UCSD-AML1 (cell line): Measurements from ENCODE around the gene MTHFSD.
A peak's percentile ranks its signal among the peaks of the same experiment; 100 is the strongest.
"Not testable (repeated sequence)": the region's sequence is repeated elsewhere in the genome, so short reads cannot be mapped to it uniquely, and the experiment has no call there.

ENCODE experiments used
- DNase-seq: peaks from one replicate; lab custom pipeline; 2025; ENCODE audit not compliant: unreplicated experiment; lab: John Stamatoyannopoulos, UW

The MTHFSD gene, protein sequence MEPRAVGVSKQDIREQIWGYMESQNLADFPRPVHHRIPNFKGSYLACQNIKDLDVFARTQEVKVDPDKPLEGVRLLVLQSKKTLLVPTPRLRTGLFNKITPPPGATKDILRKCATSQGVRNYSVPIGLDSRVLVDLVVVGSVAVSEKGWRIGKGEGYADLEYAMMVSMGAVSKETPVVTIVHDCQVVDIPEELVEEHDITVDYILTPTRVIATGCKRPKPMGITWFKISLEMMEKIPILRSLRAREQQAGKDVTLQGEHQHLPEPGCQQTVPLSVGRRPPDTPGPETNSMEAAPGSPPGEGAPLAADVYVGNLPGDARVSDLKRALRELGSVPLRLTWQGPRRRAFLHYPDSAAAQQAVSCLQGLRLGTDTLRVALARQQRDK

DNA sequence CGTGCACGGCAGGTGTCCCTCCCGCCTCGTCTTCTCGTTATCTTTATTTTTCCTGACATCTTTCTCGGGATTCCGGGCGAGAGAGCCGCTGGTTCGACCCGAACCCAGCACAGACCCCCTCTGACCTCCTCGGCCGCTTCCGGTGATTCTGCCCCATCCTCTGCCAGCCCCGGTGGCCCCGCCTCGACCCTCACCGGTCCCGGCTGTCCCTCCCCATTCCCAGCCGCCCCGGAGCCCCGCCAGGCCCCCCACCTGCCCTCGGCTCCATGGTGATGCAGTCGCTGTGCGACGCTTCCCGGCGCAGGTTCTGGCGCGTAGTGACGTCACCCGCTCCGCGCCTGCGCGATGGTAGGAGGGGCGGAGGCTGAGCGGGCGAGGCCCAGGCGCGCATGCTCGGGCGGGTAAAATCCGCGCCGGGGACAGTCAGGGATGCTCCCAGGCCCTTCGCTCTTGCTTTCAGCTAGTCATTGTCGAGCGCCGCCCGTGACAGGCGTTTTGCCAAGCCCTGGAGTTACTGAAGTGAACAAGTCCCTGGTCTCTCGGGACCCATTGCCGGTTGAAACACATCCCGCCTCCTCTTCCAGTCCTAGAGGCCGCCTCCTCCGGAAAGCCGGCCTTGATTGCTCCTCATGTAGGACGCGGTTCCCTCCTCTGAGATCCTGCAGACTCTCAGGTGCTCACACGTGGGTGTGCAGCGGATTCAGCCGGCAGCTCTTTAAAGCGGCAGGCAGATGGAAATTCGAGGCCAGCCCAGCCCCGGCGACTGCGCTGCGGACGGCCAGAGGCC, at the start of gene MTHFSD:
TSS of gene MTHFSD (minus strand) at position 319 of the 787 bp plus-strand sequence. CDS start at position 268, 51 bp downstream.
- DNase-seq, result peak; percentile 94

DNA sequence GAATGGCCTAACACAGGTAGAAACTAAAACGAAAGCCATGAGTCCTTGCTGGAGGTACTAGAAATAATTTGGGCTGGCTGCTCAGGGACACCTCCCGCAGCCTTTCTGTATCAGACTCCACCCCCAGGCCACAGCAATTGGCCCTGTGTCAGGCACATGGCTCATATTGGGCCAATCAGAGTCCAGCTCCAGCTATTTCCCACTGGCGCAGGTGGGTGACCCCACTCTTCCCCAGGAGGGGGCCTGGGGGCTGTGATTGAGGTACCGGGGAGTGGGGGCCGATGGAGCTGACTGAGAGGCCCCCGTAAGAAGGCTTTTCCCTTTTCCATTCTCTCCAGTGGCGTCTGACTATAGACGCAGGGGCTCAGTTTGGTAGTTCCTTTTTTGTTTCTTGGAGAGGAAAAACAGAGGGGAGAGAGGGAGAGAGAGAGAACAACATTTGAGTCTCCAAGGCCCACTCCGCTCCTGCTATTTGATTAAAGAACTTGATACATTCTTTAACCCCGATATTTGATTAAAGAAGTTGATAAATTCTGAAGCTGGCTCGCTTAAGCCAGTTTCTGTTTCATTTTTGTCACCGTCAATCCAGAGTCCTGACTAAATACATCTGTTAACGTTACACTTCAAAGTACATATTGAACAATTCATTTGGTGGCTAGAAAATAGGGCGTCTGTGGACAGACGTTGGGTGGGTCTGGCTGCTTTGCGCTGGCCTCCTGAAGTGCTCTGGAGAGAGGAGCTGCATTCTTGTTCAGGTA, 49.6 kb upstream of the MTHFSD start:
- no peak for DNase-seq

DNA sequence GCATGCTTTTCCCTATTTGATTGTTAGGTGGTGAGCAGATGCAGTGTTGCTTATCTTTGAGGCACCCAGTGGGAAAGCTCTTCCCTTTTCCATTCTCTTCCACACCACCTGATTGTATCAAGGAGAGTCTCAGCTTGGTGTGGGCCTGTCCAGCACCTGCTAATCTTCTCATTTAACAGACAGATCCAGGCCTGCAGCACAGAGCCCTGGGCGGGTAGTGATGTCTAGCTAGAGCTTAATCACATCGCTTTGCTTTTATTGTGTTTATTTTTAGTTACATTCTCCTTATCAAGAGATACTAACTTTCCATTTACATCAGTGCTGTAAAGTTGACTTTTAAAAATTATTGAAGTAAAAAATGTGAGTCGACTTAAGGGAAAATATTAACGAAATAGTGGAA, 47.5 kb upstream of the MTHFSD start:
- no peak for DNase-seq

DNA sequence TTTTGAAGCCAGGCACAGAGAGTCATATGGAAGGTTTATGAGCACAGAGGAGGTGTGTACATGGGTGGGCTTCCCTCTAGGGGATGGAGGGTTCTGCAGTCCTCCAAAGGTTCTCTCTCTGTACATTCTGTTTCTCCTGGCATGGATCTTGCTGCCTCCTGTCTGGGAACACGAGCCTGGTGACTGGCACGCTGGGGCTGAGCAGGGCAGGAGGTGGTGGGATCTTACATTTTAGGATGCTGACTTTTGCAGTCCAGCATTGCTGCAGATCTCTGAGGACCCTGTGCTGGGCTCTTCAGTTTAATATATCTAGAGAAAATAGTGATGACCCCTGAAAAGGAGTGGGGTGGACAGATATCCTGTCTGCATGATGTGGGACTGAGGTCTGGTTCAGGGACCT, 46.3 kb upstream of the MTHFSD start:
- no peak for DNase-seq

DNA sequence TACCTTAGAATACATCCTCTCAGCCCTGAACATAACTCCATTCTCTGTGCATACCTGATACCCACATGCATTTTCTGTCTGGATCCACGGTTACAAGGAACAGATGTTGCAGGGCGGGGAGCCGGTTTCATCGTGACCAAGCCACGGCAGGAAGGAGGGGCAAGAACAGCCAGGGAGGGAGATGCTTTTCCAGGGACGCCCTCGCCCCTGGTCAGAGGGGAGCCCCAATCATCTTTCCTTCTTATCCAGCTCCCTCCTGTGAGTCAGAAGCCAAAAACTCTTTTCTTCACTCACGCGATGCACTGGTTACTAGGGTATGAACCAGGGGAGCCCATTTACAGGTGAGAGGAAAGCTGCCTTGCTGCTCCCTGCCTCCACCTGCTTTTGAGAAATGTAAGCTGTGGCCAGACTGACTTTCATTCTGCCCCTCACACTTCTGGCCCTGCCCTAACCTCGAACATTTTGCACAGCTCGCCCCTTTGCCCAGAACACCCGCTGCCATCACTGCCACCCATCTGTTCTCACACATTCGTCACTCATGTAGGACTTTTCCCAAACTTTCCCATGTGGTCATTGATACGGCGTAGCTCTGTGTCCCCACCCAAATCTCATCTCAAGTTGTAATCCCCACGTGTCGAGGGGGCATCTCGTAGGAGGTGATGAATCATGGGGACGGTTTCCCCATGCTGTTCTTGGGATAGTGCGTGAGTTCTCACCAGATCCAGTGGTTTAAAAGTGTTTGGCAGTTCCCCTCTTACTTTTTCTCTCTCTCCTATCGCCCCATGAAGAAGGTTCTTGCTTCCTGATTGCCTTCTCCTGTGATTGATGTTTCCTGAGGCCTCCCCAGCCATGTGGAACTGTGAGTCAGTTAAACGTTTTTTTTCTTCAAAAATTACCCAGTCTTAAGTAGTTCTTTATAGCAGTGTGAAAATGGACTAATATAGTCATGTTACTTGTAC, 43.9 kb upstream of the MTHFSD start:
- no peak for DNase-seq

DNA sequence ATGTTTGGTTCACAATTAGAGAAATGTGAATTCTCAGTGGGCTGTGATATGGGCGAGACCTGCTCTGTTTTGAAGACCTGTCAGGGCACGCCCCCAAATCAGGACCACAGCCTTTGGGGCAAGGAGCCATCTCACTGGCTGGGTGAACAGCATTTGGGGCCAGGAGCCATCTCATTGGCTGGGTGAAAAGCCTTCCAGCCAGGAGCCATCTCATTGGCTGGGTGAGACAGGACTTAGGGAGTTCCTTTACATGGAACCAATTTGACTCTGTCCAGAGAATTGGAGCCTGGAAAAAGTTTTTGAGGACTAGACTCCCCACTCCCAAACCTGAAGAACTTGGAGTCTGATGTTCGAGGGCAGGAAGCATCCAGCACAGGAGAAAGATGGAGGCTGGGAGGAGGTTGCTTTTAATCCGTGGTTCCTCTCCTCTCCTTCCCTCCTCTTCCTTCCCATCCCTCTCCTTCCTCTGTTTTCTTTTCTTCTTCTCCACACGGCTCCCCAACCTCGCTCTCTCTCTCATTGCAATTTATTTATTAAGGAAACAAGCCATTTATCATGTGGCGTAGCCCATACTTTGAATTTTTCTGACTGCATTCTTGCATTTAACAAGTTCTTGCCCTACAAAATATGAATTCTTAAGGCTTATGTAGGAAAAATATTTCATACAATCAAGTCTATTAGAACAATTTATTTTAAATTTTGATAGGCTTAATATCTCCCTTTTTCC, 43.0 kb upstream of the MTHFSD start:
- no peak for DNase-seq

DNA sequence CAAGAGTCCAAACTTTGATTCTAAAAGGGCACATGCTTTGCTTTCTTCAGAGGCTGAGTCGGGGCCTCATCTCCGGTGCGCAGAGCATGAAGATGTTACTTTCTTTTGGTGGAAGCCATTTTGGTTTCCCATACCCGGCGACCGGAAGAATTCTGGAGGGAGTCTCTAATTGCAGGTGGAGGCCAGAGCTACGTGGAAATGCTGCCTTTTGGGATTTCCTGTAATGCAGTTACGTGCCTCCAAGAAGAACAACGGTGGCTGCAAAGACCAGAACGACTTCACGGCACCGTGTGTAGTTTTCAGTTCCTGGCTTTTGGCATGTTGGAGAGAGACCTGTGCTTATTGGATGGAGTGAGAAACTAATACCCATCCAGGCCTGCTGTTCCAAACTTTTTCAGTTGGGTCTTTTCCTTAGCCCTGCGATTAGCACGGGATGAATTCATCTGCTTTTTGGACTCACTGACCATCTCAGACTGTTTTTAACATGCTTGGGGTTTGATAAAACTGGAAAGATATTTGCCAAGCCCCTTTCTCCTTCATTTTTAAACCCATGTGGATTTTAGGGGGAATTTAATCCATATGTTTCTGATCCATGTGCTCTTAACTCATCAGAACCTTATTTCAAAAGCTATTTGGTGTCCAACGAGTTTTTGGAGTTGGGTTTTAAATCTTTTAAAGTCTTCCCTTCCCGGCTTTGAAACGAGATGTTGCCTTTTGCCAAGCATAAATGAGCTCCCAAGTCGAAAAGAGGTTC, 42.3 kb upstream of the MTHFSD start:
- DNase-seq, result no peak

DNA sequence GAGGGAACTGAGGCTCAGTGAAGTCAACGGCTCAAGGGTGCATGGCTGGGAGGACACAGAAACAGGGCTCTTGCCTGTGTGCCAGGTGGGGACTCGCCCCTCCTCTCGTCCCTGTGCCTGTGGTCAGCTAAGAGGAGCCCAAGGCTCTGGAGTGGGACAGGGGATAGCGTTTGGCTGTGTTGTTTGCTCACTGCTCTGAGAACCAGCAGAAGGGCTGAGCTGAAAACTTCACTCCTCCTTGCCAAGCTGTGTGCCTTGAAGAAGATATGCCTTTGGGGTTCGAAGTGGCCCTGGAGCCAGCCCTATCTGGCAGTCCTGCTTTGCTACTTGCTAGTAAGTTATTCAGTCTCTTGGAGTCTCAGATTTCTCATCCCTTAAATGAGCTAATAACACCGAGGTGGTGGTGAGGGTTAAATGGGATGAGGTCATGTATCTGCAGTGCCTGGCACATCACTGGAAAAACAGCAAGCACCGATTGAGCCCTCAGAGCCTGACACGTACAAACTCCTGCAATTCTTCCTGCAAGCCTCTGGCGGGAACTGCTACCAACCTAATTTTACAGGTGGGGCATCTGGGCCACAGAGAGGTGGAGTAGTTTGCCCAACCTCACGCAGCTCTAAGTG, 41.1 kb upstream of the MTHFSD start:
- DNase-seq, result no peak

DNA sequence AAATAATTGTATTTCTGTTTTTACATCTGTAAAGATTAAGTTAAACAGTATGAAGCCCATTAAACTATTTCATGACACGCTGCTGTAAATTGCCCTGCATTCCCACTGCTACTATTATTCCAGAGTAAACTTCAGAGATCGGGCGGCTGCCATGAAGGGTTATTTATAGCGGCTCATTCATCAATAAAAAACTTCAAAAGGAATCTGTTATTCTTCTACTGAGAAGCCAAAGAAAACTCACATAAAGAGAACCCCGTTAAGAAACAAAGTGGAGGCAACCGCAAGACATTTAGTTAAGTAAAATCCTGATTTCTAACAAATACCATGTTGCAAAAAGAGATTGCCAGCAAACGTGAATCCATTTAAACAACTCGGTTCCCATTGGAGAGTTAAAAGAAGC, 39.7 kb upstream of the MTHFSD start:
- DNase-seq, result no peak

DNA sequence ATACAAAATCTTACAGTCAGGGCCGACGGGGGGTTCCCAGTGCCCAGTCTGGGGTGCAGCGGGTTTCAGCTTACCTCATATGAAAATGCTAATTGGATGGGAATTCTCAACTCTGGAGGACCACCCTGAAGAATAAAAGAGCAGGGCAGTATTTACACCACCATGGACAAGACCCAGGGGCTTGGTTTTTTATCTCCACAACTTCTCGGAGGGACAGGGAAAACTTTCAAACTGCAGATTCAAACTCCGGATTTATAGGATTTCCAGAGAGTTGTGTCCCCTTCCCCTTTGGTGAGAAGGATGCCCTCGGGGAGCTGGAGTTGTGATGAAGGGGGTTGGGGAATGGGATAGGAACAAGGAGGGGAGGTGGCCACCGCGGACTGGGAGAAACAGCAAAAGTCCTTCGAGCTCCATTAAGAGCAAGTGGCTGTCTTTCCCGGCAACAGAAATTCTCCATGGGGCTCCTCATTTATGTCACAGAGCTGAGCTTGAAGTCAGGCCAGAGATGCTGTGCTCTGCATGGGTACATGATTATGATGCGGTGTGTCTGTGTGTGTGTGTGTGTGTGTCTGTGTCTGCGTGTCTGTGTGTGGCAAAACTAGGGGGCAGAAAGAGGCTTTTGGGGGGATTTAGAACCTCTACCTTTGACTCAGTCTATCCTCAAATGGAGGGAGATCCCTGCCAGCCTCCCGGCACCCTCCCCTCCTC, 39.0 kb upstream of the MTHFSD start:
- no peak for DNase-seq

DNA sequence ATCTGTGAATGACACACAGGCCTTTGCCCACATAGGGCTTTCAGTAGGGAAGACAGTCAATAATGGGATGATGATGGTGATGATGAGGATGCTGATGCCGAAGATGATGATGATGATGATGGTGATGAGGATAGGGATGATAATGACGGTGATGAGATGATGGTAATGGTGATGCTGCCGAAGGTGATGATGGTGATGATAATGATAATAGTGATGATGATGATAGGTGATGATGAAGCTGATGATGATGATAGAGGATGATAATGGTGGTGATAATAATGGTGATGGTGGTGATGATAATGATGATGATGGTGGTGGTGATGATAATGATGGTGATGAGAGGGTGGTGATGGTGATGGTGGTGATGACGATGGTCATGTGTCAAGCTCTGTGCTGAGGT, 36.2 kb upstream of the MTHFSD start:
- DNase-seq, result no peak

DNA sequence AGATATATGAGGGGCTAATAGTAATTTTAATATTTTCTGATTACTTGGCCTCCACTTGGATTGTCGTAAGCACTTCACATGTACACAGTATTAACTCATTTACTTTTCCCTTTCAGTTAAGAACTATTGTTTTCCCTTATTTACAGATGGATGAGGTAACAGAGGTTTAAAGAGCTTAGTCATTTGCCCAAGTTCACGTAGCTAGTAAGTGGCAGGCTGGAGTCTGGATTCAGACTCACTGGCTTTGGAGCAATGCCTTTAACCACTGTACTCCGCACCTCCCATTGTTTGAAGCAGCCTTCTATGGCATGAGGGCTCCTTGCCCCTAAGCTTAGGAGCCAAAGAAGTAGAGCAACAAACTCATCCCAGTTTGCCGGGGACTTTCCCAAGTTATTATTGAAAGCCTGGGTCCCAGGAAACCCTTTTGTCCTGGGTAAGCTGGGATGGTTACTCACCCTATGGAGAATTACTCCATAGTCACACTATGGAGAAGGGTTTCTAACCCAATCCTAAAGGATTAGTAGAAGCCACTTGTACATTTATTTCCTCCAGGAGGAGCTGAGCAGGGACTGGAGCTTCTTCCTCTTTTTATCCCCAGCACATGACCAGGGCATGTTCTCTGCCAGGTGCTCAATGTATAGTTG, 35.6 kb upstream of the MTHFSD start:
- no peak for DNase-seq

DNA sequence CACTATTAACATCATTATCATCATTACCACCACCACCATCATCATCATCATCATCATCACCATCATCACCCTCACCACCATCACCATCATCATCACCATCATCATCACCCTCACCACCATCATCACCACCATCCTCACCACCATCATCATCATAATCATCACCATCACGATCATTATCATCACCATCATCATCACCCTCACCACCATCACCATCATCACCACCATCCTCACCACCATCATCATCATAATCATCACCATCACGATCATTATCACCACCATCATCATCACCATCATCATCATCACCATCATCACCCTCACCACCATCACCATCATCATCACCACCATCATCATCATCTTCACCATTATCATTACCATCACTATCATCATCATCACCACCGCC, 32.9 kb upstream of the MTHFSD start:
- not testable (repeated sequence) for DNase-seq

DNA sequence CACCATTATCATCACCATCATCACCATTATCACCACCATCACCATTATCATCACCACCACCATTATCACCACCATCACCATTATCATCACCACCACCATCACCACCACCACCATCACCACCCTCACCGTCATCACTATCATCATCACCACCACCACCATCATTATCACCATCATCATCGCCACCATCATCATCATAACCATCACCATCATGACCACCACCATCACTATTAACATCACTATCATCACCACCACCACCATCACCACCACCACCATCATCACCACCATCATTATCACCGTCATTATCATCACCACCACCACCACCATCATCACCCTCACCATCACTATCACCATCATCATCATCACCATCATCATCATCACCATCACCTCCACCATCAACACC, 32.5 kb upstream of the MTHFSD start:
- DNase-seq, result no peak

DNA sequence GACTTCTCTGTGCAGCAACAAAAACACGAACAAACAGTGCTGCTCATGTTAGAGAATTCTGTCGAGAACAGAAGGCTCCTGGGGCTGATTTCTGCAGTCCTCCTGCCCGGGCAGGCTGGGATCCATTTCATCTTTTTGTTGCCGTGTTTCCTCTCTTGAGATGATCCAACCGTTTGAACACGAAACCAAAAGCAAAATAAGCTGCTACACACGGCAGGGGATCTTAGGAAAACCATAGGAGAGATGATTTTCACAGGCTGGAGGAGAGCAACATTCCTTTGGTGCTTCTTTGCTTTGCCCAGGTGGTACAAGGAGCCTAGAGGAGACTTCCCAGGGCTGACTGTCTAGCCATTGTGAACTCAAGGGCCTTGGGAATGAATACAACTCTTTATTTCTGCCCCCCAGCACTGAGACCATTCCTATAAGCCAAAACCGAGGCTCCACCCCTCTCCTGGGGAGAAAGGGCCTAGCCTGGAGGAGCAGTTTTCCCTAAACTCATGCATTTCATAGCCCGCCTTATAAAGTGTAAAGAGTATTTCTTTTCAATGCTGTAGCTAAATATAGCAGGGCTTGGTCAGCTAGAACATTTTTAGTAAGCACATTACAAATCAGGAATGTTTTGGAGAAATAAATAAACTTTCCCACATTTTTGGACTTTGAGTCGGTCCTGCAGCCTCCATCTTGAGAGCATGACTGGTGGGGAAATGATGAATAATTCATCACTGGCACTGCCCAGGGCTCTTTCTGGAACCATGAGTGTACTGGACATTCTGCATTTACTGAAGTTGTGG, 31.0 kb upstream of the MTHFSD start:
- DNase-seq, result no peak
